ENCODE data around the gene SEMA4C.

DNA sequence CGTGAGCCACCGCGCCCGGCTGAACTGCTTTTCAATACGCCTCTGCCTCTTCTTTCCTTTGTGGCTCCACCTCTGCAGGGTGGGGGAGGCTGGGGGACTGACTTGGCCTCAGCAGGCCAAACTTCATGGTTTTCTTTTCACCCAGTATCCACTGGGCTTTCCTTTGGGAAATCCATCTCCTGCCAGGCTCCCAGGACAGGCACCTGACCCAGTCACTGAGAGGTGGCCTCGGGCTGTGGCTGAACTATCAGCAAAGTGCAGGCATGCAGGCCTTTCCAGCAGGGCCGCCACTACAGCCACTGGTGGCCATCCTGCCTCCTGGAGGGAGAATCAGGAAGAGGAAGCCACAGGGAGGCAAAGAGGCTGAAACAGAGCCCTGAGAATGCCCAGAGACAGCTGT lies 33.4 kb upstream of the SEMA4C start:
- TF ChIP-seq POLR2A (IDR thresholded peaks at IDR 0.05), result no peak
- no peak for TF ChIP-seq CTCF (IDR thresholded peaks at IDR 0.05)

Data from testis (tissue), 2 donors.